GM23338 (cell line): Measurements from ENCODE around the gene GPR152.

Source experiments
- CREB1 ChIP-seq: fragments of 250-450 bp; sonication (Bioruptor Pico); IDR thresholded peaks from 2 replicates; pipeline ENCODE4 v1.5.0; 2020; ENCODE audit warnings: low read depth, mild to moderate bottlenecking, moderate library complexity
- CTCF ChIP-seq, 2 experiments: fragments of 200-600 bp in 1 of 2; sonication (generic) in 1 of 2; conservative IDR thresholded peaks; 2 replicates each; pipeline versions ENCODE4 v1.5.1 to v1.6.1; 2016 to 2017; ENCODE audit warnings: antibody characterized with exemption in 2 of 2, low read depth in 2 of 2, mild to moderate bottlenecking in 2 of 2, moderate library complexity in 1 of 2
- EZH2 ChIP-seq: fragments of 200-600 bp; sonication (generic); IDR thresholded peaks from one replicate; pipeline ENCODE4 v1.8.0; 2017; ENCODE audit warnings: antibody characterized with exemption, mild to moderate bottlenecking, low read depth; ENCODE audit not compliant: unreplicated experiment
- EZH2phosphoT487 ChIP-seq: fragments of 200-600 bp; sonication (generic); IDR thresholded peaks from one replicate; pipeline ENCODE4 v1.8.1; 2018; ENCODE audit warnings: antibody characterized with exemption; ENCODE audit not compliant: unreplicated experiment
- JUNB ChIP-seq: IDR thresholded peaks from one replicate; pipeline ENCODE4 v1.6.1; 2016; ENCODE audit warnings: antibody characterized with exemption; ENCODE audit not compliant: unreplicated experiment
- NANOG ChIP-seq: IDR thresholded peaks from 2 replicates; pipeline ENCODE4 v1.6.1; 2016; ENCODE audit warnings: antibody characterized with exemption, borderline replicate concordance
- POLR2AphosphoS5 ChIP-seq: IDR thresholded peaks from 2 replicates; pipeline ENCODE4 v1.6.1; 2016; ENCODE audit warnings: antibody characterized with exemption, low read depth
- REST ChIP-seq: IDR thresholded peaks from one replicate; pipeline ENCODE4 v1.6.1; 2018; ENCODE audit warnings: antibody characterized with exemption; ENCODE audit not compliant: unreplicated experiment
- STAT1 ChIP-seq: IDR thresholded peaks from one replicate; pipeline ENCODE4 v1.6.1; 2016; ENCODE audit warnings: antibody characterized with exemption; ENCODE audit not compliant: unreplicated experiment
- TF ChIP-seq, protein P1 (sequence below): IDR thresholded peaks from 2 replicates; pipeline ENCODE4 v1.6.1; 2016; ENCODE audit warnings: antibody characterized with exemption
- TF ChIP-seq, protein P2 (sequence below): fragments of 250-450 bp; sonication (Bioruptor Pico); IDR thresholded peaks from 2 replicates; pipeline ENCODE4 v1.5.0; 2020; ENCODE audit warnings: mild to moderate bottlenecking, moderate library complexity

DNA sequence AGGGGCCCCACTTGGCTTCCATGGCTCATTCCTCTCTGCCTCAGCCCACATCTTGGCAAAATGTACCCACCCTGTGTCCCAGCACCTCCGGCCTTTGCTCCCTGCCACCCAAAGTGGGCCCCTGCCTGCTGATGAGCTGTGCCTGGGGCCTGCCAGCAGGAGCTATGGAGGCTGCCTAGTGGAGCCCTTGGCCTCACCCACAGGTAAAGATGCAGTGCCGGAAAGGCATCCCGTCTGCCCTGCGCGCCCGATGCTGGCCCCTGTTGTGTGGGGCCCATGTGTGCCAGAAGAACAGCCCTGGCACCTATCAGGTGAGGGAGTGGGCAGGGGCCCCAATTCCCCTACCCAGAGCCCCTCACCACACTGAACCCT, 47.3 kb downstream of the GPR152 start:
- TF ChIP-seq REST (no peak), EZH2phosphoT487 (no peak), CTCF (conservative IDR thresholded peaks at IDR 0.05; ENCODE audit: low read depth in 2 of 2) (no peak), CREB1 (CRISPR knock-in tag) (no peak), EZH2 (no peak), POLR2AphosphoS5 (no peak), NANOG (no peak), JUNB (no peak), STAT1 (no peak)
- TF ChIP-seq, protein P1, sequence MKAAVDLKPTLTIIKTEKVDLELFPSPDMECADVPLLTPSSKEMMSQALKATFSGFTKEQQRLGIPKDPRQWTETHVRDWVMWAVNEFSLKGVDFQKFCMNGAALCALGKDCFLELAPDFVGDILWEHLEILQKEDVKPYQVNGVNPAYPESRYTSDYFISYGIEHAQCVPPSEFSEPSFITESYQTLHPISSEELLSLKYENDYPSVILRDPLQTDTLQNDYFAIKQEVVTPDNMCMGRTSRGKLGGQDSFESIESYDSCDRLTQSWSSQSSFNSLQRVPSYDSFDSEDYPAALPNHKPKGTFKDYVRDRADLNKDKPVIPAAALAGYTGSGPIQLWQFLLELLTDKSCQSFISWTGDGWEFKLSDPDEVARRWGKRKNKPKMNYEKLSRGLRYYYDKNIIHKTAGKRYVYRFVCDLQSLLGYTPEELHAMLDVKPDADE: no peak
- TF ChIP-seq, protein P2, sequence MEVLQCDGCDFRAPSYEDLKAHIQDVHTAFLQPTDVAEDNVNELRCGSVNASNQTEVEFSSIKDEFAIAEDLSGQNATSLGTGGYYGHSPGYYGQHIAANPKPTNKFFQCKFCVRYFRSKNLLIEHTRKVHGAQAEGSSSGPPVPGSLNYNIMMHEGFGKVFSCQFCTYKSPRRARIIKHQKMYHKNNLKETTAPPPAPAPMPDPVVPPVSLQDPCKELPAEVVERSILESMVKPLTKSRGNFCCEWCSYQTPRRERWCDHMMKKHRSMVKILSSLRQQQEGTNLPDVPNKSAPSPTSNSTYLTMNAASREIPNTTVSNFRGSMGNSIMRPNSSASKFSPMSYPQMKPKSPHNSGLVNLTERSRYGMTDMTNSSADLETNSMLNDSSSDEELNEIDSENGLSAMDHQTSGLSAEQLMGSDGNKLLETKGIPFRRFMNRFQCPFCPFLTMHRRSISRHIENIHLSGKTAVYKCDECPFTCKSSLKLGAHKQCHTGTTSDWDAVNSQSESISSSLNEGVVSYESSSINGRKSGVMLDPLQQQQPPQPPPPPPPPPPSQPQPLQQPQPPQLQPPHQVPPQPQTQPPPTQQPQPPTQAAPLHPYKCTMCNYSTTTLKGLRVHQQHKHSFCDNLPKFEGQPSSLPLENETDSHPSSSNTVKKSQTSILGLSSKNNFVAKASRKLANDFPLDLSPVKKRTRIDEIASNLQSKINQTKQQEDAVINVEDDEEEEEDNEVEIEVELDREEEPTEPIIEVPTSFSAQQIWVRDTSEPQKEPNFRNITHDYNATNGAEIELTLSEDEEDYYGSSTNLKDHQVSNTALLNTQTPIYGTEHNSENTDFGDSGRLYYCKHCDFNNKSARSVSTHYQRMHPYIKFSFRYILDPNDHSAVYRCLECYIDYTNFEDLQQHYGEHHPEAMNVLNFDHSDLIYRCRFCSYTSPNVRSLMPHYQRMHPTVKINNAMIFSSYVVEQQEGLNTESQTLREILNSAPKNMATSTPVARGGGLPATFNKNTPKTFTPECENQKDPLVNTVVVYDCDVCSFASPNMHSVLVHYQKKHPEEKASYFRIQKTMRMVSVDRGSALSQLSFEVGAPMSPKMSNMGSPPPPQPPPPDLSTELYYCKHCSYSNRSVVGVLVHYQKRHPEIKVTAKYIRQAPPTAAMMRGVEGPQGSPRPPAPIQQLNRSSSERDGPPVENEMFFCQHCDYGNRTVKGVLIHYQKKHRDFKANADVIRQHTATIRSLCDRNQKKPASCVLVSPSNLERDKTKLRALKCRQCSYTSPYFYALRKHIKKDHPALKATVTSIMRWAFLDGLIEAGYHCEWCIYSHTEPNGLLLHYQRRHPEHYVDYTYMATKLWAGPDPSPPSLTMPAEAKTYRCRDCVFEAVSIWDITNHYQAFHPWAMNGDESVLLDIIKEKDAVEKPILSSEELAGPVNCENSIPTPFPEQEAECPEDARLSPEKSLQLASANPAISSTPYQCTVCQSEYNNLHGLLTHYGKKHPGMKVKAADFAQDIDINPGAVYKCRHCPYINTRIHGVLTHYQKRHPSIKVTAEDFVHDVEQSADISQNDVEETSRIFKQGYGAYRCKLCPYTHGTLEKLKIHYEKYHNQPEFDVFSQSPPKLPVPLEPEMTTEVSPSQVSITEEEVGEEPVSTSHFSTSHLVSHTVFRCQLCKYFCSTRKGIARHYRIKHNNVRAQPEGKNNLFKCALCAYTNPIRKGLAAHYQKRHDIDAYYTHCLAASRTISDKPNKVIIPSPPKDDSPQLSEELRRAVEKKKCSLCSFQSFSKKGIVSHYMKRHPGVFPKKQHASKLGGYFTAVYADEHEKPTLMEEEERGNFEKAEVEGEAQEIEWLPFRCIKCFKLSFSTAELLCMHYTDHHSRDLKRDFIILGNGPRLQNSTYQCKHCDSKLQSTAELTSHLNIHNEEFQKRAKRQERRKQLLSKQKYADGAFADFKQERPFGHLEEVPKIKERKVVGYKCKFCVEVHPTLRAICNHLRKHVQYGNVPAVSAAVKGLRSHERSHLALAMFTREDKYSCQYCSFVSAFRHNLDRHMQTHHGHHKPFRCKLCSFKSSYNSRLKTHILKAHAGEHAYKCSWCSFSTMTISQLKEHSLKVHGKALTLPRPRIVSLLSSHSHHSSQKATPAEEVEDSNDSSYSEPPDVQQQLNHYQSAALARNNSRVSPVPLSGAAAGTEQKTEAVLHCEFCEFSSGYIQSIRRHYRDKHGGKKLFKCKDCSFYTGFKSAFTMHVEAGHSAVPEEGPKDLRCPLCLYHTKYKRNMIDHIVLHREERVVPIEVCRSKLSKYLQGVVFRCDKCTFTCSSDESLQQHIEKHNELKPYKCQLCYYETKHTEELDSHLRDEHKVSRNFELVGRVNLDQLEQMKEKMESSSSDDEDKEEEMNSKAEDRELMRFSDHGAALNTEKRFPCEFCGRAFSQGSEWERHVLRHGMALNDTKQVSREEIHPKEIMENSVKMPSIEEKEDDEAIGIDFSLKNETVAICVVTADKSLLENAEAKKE (CRISPR knock-in tag): no peak
